SK-N-SH treated with all-trans-retinoic acid at 6 μM for 48 hours (cell line): ENCODE measurements around the gene GRM4.

Experiments
- TCF4 ChIP-seq: fragments of 250-450 bp; sonication (Bioruptor Pico); IDR thresholded peaks from 2 replicates; pipeline ENCODE4 v1.8.0; 2021; ENCODE audit warnings: mild to moderate bottlenecking, moderate library complexity, borderline replicate concordance
- ZFP3 ChIP-seq: fragments of 250-450 bp; sonication (Bioruptor Pico); IDR thresholded peaks from 2 replicates; pipeline ENCODE4 v1.5.0; 2020; ENCODE audit warnings: mild to moderate bottlenecking, moderate library complexity

GRCh38 chr6:34000281-34000680, 145.6 kb downstream of the GRM4 start:
- no peak for TF ChIP-seq TCF4 (CRISPR knock-in tag)
- no peak for TF ChIP-seq ZFP3 (CRISPR knock-in tag)
